ENCODE measurements around the gene ELK1. TPM values are rescaled to one million over a fixed set of nuclear protein-coding genes. Genes with fewer than 3 reads are reported as not detected.

The ELK1 gene
- total RNA-seq, 1 experiment from 2014 or later, result 43.9 TPM

DNA sequence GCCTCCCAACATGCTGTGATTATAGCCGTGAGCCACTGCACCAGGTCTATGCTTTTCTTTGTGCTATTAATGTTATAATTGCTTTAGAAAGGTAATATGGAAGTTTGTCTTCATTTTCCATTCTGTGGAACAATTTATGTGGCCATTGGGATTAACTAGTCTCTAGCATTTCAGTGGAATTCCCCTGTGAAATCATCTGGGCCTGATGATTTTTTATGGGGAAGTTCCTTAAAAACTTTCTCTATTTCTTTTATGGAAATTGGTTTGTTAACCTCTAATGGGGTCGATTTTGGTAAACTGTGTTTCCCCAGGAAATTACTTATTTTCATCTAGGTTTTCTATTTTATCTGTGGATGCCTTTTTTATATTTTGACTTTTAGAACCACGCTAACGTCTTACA is 56.8 kb downstream of the ELK1 start:
- Mint-ChIP-seq H3K9me3 (ENCODE audit: low read depth, unreplicated experiment) (no peaks in the 10 kb centered on the region), H3K27ac (ENCODE audit: unreplicated experiment) (no peak overlapping the region), H3K4me3 (ENCODE audit: low read depth, unreplicated experiment) (no peak overlapping the region), H3K27me3 (ENCODE audit: unreplicated experiment) (peaks cover 13% of the 10 kb centered on the region), H3K36me3 (ENCODE audit: insufficient read depth, unreplicated experiment) (no peaks in the 10 kb centered on the region), H3K4me1 (ENCODE audit: low read depth, unreplicated experiment) (no peaks in the 10 kb centered on the region)
- BruUV-seq (replicated peaks), result no TSS peak
- no peak for DNase-seq
- TF ChIP-seq, protein P1, sequence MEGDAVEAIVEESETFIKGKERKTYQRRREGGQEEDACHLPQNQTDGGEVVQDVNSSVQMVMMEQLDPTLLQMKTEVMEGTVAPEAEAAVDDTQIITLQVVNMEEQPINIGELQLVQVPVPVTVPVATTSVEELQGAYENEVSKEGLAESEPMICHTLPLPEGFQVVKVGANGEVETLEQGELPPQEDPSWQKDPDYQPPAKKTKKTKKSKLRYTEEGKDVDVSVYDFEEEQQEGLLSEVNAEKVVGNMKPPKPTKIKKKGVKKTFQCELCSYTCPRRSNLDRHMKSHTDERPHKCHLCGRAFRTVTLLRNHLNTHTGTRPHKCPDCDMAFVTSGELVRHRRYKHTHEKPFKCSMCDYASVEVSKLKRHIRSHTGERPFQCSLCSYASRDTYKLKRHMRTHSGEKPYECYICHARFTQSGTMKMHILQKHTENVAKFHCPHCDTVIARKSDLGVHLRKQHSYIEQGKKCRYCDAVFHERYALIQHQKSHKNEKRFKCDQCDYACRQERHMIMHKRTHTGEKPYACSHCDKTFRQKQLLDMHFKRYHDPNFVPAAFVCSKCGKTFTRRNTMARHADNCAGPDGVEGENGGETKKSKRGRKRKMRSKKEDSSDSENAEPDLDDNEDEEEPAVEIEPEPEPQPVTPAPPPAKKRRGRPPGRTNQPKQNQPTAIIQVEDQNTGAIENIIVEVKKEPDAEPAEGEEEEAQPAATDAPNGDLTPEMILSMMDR (IDR thresholded peaks at IDR 0.05; ENCODE audit: unreplicated experiment), result no peak
- intact Hi-C loops (cut with micrococcal nuclease; ENCODE audit: unreplicated experiment), result no loop called here
- CTCF ChIA-PET, result no interaction called here

DNA sequence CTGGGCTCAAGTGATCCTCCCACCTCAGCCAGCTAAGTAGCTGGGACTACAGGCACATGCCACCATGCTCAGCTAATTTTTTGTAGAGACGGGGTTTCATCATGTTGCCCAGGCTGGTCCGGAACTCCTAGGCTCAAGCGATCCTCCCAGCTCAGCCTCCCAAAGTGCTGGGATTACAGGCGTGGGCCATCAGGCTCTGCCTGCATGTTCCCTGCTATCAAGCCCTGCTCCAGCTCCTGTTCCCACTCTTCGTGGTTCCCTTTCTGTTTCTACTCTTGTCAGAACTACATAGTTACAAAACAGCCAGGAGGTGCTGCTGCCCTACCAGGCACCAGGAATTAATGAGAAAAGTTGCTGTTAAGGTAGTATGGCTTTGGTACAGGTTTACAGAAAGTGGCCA is 59.4 kb downstream of the ELK1 start:
- Mint-ChIP-seq H3K27ac (ENCODE audit: unreplicated experiment) (no peak overlapping the region), H3K27me3 (ENCODE audit: unreplicated experiment) (no peaks in the 10 kb centered on the region), H3K4me1 (ENCODE audit: low read depth, unreplicated experiment) (peaks cover 9% of the 10 kb centered on the region), H3K36me3 (ENCODE audit: insufficient read depth, unreplicated experiment) (peaks cover 6% of the 10 kb centered on the region), H3K9me3 (ENCODE audit: low read depth, unreplicated experiment) (no peaks in the 10 kb centered on the region), H3K4me3 (ENCODE audit: low read depth, unreplicated experiment) (no peak overlapping the region)
- TF ChIP-seq, protein P1 (IDR thresholded peaks at IDR 0.05; ENCODE audit: unreplicated experiment), result no peak
- CTCF ChIA-PET, result no interaction called here
- intact Hi-C loops (cut with micrococcal nuclease; ENCODE audit: unreplicated experiment), result no loop called here
- BruUV-seq (replicated peaks), result no TSS peak
- DNase-seq, result no peak

DNA sequence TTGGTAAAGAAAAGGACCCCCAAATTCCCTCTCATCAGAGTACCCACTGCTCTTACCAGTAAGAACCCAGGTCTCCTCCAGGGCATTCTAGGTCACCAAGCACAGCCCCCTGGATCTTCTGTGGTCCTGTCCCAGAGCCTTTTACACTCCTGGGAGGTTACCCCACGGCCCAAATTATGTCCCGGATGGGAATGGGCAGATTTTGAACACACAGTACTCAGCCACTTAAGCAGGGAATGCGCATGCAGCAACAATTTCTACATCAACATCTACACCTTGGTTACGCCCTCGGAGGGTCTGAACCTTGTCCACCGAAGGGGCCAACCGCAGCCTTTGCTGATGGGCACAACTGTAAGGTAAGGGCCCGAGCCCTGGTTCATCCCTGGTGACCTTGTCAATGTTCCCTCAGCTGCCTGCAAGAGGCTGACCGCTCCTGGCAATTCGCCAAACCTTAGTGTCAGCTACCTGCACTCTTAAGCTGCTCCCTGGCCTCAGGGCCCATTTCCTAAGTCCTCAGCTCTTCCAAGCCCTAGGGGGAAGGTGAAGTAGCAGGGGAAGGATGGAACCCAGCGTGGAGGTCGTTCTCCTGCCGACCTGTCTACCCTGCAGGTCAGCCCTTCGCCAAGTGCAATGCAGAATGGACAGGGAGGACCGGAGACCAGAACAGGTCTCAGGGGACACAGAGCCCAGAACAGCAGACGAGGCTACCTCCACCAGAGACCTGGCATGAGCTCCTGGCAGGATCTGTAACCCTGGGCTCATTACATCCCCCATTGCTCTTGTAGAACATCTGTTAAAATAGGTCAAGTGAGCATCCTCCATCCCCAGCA is 62.2 kb downstream of the ELK1 start:
- Mint-ChIP-seq H3K27ac (ENCODE audit: unreplicated experiment) (no peak overlapping the region), H3K36me3 (ENCODE audit: insufficient read depth, unreplicated experiment) (peaks cover 16% of the 10 kb centered on the region), H3K4me1 (ENCODE audit: low read depth, unreplicated experiment) (peaks cover 27% of the 10 kb centered on the region), H3K27me3 (ENCODE audit: unreplicated experiment) (no peaks in the 10 kb centered on the region), H3K4me3 (ENCODE audit: low read depth, unreplicated experiment) (no peak overlapping the region), H3K9me3 (ENCODE audit: low read depth, unreplicated experiment) (no peaks in the 10 kb centered on the region)
- CTCF ChIA-PET, result no interaction called here
- intact Hi-C loops (cut with micrococcal nuclease; ENCODE audit: unreplicated experiment), result no loop called here
- TF ChIP-seq, protein P1 (IDR thresholded peaks at IDR 0.05; ENCODE audit: unreplicated experiment), result no peak
- DNase-seq, result no peak
- BruUV-seq (replicated peaks), result no TSS peak

DNA sequence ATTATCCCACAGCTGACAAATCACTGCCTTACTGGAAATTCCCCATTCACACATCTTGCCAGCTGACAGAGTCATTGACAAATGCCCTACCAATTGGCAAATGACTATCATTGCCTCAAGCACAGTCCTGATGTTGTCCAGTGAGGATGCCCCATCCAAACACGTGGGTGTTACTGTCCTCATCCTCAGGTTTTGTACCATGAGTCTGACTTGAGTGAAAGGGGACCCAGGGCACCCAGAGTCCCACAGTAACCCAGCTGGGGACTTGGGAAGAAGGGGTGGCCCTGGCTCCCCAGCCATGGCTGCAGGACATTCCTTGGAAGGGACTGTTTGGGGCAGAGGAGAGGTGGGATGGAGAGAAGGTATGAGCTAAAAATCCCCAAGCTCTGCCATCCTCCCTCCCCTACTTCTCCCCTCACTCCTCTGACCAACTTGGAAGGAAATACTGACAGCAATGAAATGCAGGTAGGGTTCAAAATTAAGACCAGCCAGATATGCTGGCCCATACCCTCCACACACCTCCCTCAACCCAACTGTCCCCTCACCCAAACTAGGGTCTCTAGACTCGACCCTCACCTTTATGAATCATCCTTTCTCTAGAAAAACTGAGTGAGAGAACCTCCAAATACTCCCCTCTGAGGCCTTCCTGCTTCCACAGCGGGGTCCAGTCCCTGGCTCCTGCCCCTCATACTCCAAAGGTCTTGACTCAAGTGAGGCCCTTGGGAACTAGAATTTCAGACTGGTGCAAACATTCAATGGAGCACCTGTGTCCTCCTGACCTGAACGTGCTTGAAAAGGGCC is 63.1 kb downstream of the ELK1 start:
- Mint-ChIP-seq H3K27ac (ENCODE audit: unreplicated experiment) (no peak overlapping the region), H3K9me3 (ENCODE audit: low read depth, unreplicated experiment) (no peaks in the 10 kb centered on the region), H3K36me3 (ENCODE audit: insufficient read depth, unreplicated experiment) (peaks cover 20% of the 10 kb centered on the region), H3K4me3 (ENCODE audit: low read depth, unreplicated experiment) (no peak overlapping the region), H3K27me3 (ENCODE audit: unreplicated experiment) (no peaks in the 10 kb centered on the region), H3K4me1 (ENCODE audit: low read depth, unreplicated experiment) (peaks cover 27% of the 10 kb centered on the region)
- DNase-seq, result no peak
- intact Hi-C loops (cut with micrococcal nuclease; ENCODE audit: unreplicated experiment), result no loop called here
- CTCF ChIA-PET, result no interaction called here
- BruUV-seq (replicated peaks), result no TSS peak
- TF ChIP-seq, protein P1 (IDR thresholded peaks at IDR 0.05; ENCODE audit: unreplicated experiment), result no peak

Measured in Calu3 (cell line).